OCI-LY7 (cell line): ENCODE results near the gene TBC1D24. TPM values are rescaled to one million over a fixed set of nuclear protein-coding genes. Genes with fewer than 3 reads are reported as not detected.

Source experiments
- BruUV-seq: library from RNA; stranded (reverse); fragments of 400-500 nt; replicated peaks from 2 replicates; lab custom pipeline; 2021; lab: Mats Ljungman, UMichigan
- CTCF ChIA-PET: fragments of 300-600 bp; sonication (Branson Sonifier 250); formaldehyde crosslinking; loops from one replicate; lab custom pipeline; 2022; ENCODE audit warnings: antibody characterized with exemption; ENCODE audit not compliant: unreplicated experiment; lab: Charles Lee
- POLR2A ChIA-PET: fragments of 300-600 bp; sonication (Branson Sonifier 250); formaldehyde crosslinking; loops from one replicate; lab custom pipeline; 2022; ENCODE audit warnings: antibody characterized with exemption; lab: Charles Lee
- DNase-seq: peaks from one replicate; pipeline ENCODE4 v3.0.0-alpha.2; 2015; ENCODE audit warnings: low spot score
- H2AFZ ChIP-seq: fragments of 200-600 bp; sonication (generic), shearing (Covaris generic); 2 replicates; pipeline ENCODE4 v1.6.1; 2014; ENCODE audit warnings: mild to moderate bottlenecking, antibody characterized with exemption, low read length, moderate library complexity
- H3K27ac ChIP-seq: fragments of 200-600 bp; sonication (generic); 2 replicates; pipeline ENCODE4 v1.5.1; 2014; ENCODE audit warnings: mixed run types, low read depth, mild to moderate bottlenecking, moderate library complexity, low read length, inconsistent platforms; ENCODE audit not compliant: poor library complexity, severe bottlenecking
- H3K36me3 ChIP-seq: fragments of 200-600 bp; sonication (generic); 2 replicates; pipeline ENCODE4 v1.6.1; 2014; ENCODE audit warnings: mild to moderate bottlenecking, antibody characterized with exemption, low read length, moderate library complexity, mixed read lengths; ENCODE audit not compliant: insufficient read depth
- H3K4me1 ChIP-seq: fragments of 200-600 bp; sonication (generic); 2 replicates; pipeline ENCODE4 v1.5.1; 2014; ENCODE audit warnings: mild to moderate bottlenecking, low read length; ENCODE audit not compliant: insufficient read depth, poor library complexity, severe bottlenecking
- H3K4me2 ChIP-seq: fragments of 200-600 bp; sonication (generic); 2 replicates; pipeline ENCODE4 v1.6.1; 2014; ENCODE audit warnings: mild to moderate bottlenecking, low read length
- H3K4me3 ChIP-seq: fragments of 200-600 bp; sonication (generic); 2 replicates; pipeline ENCODE4 v1.5.1; 2014; ENCODE audit warnings: mild to moderate bottlenecking, low read depth, low read length; ENCODE audit not compliant: poor library complexity, severe bottlenecking
- H3K79me2 ChIP-seq: fragments of 200-600 bp; sonication (generic); 2 replicates; pipeline ENCODE4 v1.6.1; 2016; ENCODE audit warnings: low read depth, mild to moderate bottlenecking, low read length, moderate library complexity, mixed read lengths; ENCODE audit not compliant: insufficient read depth
- H3K9me2 ChIP-seq: fragments of 200-600 bp; sonication (generic); 2 replicates; pipeline ENCODE4 v1.6.1; 2016; ENCODE audit warnings: mild to moderate bottlenecking, low read length, mixed read lengths; ENCODE audit not compliant: insufficient read depth
- H3K9me3 ChIP-seq: fragments of 200-600 bp; sonication (generic); 2 replicates; pipeline ENCODE4 v1.6.1; 2014; ENCODE audit warnings: mild to moderate bottlenecking, mixed run types, low read length, mixed read lengths
- H4K20me1 ChIP-seq: fragments of 200-600 bp; sonication (generic); 2 replicates; pipeline ENCODE4 v1.6.1; 2014; ENCODE audit warnings: mild to moderate bottlenecking, antibody characterized with exemption, low read length, moderate library complexity, mixed read lengths; ENCODE audit not compliant: insufficient read depth
- EZH2phosphoT487 ChIP-seq: fragments of 200-600 bp; sonication (generic); IDR thresholded peaks from 2 replicates; pipeline ENCODE4 v1.6.1; 2018; ENCODE audit warnings: low read depth, borderline replicate concordance, mild to moderate bottlenecking, mixed run types, antibody characterized with exemption, low read length, moderate library complexity, mixed read lengths
- intact Hi-C: fragments of 100-400 bp; cut with micrococcal nuclease; formaldehyde crosslinking; loops from one replicate; pipeline ENCODE4 v1.10.0; 2022; ENCODE audit not compliant: unreplicated experiment
- total RNA-seq, 2 experiments: library from RNA; depleted of rRNA in 1 of 2; stranded (reverse); fragments of >200 nt in 1 of 2; shearing (Covaris generic) in 1 of 2; gene quantifications; 2 replicates each; pipeline ENCODE4 v1.2.3, GENCODE V29; 2014 to 2022
- TF ChIP-seq, protein P1 (sequence below): fragments of 200-600 bp; sonication (generic); conservative IDR thresholded peaks from 2 replicates; pipeline ENCODE4 v1.5.1; 2014; ENCODE audit warnings: mild to moderate bottlenecking, antibody characterized with exemption, low read length, moderate library complexity, mixed read lengths

The TBC1D24 gene
- total RNA-seq, 2 experiments from 2014 or later, result 23.4 to 34.7 TPM

DNA sequence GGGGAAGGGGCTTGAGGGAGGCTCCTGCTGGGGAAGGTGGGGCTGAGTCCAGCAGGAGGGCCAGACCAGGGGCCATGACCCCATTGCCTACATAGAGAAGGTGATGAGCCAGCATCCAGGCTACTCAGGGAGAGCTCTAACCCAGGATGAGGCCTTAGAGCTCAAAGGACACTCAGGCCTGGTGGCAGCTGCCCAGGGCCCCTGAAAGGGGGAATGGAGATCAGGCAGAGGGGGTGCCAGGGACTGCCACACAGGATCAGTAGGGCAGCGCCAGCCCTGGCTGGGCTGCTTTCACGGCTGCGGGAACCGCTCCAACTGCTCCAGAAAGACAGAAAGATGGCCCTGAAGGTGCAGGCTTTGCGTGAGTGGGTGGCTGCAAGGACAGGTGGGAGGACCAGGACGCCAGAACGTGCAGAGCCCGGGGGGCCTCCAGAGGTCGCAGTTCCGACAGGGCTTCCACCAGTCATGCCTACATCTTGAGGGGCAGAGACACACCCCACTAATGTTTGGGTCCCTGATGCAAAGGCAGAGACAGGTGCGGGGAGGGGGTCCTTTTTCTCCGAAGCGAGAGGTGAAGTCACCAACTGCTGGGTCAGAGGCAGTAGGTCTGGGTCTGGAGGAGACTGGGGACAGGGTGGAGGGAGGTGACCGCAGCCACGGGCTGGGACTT, 37.9 kb downstream of the TBC1D24 start:
- CTCF ChIA-PET, result no interaction called here
- Histone ChIP-seq H3K4me1 (peaks cover 52% of the 10 kb centered on the region), H4K20me1 (peaks cover 9% of the 10 kb centered on the region), H3K9me3 (no peaks in the 10 kb centered on the region), H3K4me3 (peak overlapping the region; percentile 99), H3K4me2 (peak overlapping the region; percentile 92), H3K9me2 (no peaks in the 10 kb centered on the region), H2AFZ (peak overlapping the region; percentile 40; the same call in 1 of the 2 replicates), H3K79me2 (peaks cover 40% of the 10 kb centered on the region), H3K27ac (peak overlapping the region; percentile 80), H3K36me3 (peaks cover 6% of the 10 kb centered on the region; the same call in 1 of the 2 replicates)
- intact Hi-C loops, result loop anchor here (2.0 to 5.0 kb wide), 2 partner anchors 20 to 171 kb away; partner anchors contain the start of gene ABCA3
- DNase-seq, result peak; percentile 65
- POLR2A ChIA-PET, result interaction anchor here (0.7 kb wide), 1 partner anchor 20 kb away, joined by 4 read pairs; no protein-coding TSS in a partner anchor
- no peak for TF ChIP-seq EZH2phosphoT487
- TF ChIP-seq, protein P1, sequence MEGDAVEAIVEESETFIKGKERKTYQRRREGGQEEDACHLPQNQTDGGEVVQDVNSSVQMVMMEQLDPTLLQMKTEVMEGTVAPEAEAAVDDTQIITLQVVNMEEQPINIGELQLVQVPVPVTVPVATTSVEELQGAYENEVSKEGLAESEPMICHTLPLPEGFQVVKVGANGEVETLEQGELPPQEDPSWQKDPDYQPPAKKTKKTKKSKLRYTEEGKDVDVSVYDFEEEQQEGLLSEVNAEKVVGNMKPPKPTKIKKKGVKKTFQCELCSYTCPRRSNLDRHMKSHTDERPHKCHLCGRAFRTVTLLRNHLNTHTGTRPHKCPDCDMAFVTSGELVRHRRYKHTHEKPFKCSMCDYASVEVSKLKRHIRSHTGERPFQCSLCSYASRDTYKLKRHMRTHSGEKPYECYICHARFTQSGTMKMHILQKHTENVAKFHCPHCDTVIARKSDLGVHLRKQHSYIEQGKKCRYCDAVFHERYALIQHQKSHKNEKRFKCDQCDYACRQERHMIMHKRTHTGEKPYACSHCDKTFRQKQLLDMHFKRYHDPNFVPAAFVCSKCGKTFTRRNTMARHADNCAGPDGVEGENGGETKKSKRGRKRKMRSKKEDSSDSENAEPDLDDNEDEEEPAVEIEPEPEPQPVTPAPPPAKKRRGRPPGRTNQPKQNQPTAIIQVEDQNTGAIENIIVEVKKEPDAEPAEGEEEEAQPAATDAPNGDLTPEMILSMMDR, result peak; percentile 70
- no TSS peak for BruUV-seq

- POLR2A ChIA-PET, result interaction anchor here (0.6 to 0.7 kb wide), 2 partner anchors 19 to 705 kb away, joined by 3 to 4 read pairs; no protein-coding TSS in a partner anchor
- BruUV-seq, result no TSS peak
- TF ChIP-seq, protein P1, result no peak
- TF ChIP-seq EZH2phosphoT487, result no peak
- peaks cover 46% of the 10 kb centered on the region for H3K79me2 ChIP-seq
- CTCF ChIA-PET, result no interaction called here
- H4K20me1 ChIP-seq, result peaks cover 9% of the 10 kb centered on the region
- no peaks in the 10 kb centered on the region for H3K9me2 ChIP-seq
- intact Hi-C loops, result loop anchor here (2.0 to 5.0 kb wide), 2 partner anchors 19 to 171 kb away; partner anchors contain the start of gene ABCA3
- DNase-seq, result peak; percentile 95
- peaks cover 47% of the 10 kb centered on the region for H3K4me1 ChIP-seq
- H2AFZ ChIP-seq, result peak within 1 kb of the TSS; percentile 40; the same call in 1 of the 2 replicates
- H3K4me2 ChIP-seq, result peak within 1 kb of the TSS; percentile 92
- H3K9me3 ChIP-seq, result no peaks in the 10 kb centered on the region
- peak within 1 kb of the TSS; percentile 80 for H3K27ac ChIP-seq
- peaks cover 6% of the 10 kb centered on the region; the same call in 1 of the 2 replicates for H3K36me3 ChIP-seq
- peak within 1 kb of the TSS; percentile 99 for H3K4me3 ChIP-seq
Observed at GRCh38 chr16:2513405-2514332, 38.7 kb downstream of the TBC1D24 start, which contains the start of gene ATP6V0C. TSS of gene ATP6V0C (plus strand) at chr16:2513952. CDS start at chr16:2514104, 152 bp downstream.
